ENCODE measurements around the gene PDE4D.
"Not testable (repeated sequence)": the region's sequence is repeated elsewhere in the genome, so short reads cannot be mapped to it uniquely, and the experiment has no call there.

Gene PDE4D

GRCh38 chr5:59458321-59458720 is 435.2 kb downstream of the PDE4D start:
- no peak for DNase-seq

- DNase-seq: no peak
These were observed 443.5 kb downstream of the PDE4D start for GRCh38 chr5:59449905-59450644.

GRCh38 chr5:59446356-59446755 is 447.2 kb downstream of the PDE4D start:
- DNase-seq: no peak

DNA sequence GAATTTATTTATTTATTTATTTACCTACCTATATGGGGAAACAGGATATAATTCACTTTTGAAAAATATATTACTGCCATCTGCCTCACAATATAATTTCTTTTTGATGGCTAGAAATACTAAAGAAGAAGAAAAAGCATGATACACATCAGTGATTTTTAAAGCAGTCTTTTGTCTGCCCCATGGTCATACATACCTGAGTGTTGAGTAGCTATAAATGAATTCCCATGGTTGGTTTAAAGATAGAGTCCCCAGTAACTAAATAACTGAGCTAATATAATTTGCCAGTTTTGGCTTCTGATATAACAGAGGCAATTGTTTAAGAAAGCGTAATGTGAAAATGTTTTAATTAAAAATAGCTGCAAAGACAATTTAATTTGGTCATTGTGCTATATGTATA is 447.8 kb downstream of the PDE4D start:
- DNase-seq: no peak

GRCh38 chr5:59439303-59439702 is 454.2 kb downstream of the PDE4D start:
- no peak for DNase-seq

- DNase-seq: no peak
These were observed 456.4 kb downstream of the PDE4D start for GRCh38 chr5:59437176-59437575.

DNA sequence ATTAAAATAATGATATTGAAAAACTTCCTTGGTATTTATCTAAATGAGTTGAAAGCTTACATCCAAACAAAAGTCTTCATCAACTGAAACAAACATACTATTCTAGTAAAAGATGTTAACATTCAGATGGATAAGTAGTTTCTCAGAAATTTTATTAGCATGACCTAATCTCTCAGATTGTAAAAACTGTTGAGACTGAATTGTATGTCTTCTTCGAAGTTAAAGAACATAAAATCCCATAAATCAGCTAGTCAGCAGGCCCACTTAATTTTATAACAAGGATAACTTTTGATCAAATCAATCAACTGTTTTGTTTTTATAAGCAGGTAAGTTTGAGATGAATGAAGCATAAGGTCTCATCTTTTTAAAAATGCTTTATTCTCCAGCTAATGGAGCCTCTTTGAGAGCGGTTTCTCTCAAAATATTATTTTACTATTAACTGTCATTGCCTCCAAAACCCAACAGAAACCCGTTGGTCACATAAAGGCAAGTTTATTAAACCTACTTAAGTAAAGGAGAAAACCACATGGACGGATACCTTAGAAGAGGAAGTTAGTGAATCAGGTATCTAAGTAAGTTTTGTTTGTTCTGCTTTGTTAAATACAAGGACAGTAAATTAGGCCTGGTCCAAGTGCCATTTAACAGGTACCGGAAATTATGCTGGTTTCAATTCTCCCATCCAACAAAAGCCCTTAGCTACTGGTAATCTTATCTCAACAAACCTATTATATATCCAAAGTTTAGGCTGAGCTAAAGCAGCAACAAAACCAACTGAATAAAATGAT is 457.0 kb downstream of the PDE4D start:
- DNase-seq: peak; percentile 9

DNA sequence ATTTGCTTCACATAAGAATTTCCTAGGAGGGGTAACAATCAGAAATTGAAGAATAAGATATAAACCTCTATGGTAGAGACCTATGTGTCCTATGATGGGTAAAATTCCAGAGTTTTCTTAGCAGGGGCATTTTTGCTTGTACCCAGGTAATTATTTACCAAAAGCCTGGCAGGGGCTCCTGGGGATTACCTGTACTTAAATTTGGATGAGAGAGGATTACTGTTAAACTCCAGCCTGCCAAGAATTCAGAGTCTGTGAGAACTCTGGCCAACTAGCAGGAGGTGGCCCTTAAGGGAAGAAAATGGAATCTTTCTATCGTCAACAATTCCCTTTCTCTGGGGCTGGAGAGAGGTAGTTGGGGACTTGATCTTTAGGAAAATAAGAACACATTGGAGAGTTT is 460.4 kb downstream of the PDE4D start:
- DNase-seq: no peak

GRCh38 chr5:59430066-59430685 is 463.4 kb downstream of the PDE4D start:
- no peak for DNase-seq

DNA sequence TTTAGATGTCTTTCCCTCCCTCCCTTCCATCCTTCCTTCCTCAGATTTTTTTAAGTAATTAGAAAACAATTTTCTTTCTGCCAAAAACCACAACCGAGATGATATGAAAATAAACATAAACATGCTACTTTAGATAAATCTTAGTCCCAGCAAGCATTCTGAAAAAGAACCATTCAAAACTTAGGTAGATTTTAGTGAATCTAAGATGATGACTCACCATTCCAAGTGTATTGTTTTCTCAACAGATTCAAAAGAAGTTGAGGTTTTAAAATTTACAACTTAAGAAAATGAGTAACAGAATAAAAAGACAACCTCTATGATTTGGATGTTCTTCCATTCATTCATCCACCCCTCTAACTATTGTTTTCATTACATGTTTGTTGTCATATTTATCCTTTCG is 465.1 kb downstream of the PDE4D start:
- no peak for DNase-seq

DNA sequence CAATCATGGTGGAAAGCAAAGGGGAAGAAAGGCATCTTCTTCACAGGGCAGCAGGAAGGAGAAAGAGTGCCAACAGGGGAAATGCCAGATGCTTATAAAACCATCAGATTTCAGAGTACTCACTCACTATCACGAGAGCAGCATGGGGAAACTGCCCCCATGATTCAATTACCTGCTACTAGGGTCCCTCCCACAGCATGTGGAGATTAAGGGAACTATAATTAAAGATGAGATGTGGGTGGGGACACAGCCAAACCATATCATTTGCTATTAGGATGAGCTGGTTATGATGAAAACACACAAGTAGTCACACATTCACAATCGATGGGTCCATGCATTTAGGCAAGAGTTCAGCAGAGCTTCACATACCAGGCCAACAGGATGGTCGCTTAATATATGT is 469.0 kb downstream of the PDE4D start:
- no peak for DNase-seq

DNA sequence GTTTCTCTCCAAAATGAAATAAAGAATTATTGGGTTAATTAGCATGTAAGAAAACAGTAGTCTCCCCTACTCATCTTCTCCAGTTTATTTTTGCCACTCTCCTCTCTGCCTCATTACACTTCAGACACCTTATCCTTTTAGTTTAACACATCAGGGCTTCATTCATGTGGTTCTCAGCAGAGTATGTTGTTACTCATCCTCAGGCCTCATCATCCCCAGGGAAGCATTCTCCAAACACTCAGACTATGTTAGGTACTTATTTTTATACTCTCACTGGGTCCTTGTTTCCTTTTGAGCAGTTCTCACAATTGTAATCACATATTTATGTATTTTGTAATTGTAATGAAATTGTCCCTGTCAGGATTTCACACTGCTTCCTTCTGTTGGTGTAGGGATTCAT is 470.5 kb downstream of the PDE4D start:
- DNase-seq: no peak

DNA sequence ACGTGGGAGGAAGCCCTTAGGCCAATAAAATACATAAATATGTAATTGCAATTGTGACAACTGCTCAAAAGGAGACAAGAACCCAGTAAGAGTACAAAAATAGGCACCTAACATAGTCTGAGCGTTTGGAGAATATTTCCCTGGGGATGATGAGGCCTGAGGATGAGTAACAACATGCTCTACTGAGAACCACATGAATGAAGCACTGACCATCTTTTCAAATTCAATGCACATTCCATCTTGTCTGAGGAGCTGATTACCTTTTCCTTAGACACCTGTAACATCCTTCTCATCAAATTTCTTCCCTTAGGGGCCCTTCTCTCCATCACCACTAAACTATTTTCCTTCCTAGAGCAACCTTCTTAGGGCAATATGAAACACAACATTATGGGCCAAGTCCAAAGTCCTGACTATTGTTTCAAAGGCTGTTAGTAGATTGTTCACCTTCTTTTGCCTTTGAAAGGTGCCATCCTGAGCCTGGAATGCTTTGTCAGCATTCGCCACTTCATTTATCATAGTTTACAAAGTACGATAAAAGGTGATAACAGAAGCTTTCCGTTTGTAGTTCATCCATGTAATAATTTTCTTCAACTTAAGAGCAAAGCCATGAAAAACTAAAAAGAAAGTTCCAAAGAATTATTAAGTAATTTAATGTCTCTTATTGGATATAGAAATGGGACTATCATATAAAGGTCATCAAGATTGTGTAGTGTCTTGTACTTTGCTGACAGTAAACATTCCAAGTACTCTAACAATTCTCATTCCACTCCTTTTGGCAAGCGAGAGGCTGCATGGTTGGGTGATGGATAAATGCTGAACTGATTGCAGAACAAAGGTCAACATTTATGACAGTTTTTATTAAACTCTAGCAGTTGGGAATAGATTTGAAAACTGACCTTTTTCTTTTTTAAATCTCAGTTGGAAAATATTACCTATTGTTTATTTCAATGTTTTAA is 471.3 kb downstream of the PDE4D start:
- DNase-seq: no peak

GRCh38 chr5:59420596-59420995 is 472.9 kb downstream of the PDE4D start:
- no peak for DNase-seq

GRCh38 chr5:59418808-59419207 is 474.7 kb downstream of the PDE4D start:
- DNase-seq: no peak

GRCh38 chr5:59416451-59416850 is 477.1 kb downstream of the PDE4D start:
- DNase-seq: no peak

DNA sequence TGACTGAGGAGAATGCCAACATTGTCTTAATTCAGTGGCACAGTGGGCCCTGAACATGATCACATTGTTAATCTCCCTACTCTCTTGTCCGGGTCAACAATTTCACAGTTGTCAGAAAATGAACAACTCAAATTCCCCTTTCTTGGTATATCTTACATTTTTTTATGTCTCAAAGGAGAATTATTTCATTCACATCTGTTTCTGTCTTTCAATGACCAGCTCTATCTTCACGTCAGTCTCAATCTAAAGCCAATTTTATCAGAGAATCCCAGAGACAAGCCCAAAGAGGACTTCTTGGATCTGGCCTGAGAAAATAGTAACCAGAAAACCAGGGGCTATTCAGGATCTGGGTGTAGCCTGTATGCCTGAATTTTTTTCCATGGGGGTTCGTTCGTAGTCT is 477.5 kb downstream of the PDE4D start:
- no peak for DNase-seq

DNA sequence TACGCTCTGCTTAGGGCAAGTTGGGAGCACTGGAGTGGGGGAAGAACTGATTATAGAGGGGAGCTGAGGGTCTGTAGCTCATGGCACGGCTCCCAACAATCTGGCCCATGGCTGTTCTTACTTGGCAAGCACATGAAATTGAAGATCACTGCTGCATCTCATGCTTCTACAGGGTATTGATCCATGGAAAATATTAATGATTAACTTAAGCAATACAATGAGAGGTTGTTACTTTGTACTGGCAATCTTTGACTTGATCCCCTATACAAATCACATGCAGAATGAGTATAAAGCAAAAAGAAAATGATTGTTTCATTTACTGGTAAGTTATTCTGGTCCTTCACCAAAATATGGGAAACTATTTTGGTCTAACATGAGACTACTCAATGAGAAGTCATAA is 481.1 kb downstream of the PDE4D start:
- DNase-seq: no peak

GRCh38 chr5:59408997-59409396 is 484.5 kb downstream of the PDE4D start:
- DNase-seq: not testable (repeated sequence)

DNA sequence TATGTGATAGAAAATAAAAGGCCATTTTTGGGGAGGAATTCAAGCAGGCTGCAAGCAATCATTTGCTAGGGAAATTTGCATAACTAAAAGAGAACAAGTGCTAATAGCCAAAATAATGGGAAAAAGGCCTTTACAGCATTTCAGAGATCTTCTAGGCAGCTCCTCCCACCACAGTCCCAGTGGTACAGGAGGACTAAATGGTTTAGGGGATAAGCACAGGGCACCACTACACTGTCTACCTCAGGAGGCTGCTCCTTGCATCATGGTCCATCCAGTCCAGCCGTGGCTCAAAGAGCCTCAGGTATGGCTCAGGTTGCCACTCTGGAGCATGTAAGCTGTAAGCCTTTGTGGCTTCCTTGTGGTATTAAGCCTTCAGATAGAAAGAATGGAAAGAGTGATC is 485.6 kb downstream of the PDE4D start:
- no peak for DNase-seq

DNA sequence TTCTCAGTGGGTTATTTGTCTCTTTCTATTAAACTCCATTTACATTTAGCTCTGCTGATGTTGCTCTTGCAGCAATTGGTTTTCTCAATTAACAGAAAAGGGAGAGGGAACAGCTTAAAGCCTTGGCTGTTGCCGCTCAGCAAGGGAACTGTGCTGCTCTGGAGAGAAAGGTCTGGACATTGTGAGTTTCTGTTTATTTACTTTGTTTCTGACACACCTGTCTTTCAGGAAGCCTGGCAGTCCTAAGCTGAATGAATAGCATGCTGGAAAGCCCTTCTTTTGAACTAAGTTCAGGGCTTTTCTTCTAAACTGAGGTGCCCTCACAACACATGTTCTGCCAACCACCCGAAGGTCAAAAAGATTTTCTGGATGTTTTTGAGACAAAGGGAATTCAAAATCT is 491.9 kb downstream of the PDE4D start:
- DNase-seq: peak; percentile 79

GRCh38 chr5:59394956-59395355 is 498.6 kb downstream of the PDE4D start:
- not testable (repeated sequence) for DNase-seq

All from NCI-H748 treated with DMSO at 0.1 percent for 48 hours (cell line).